OCI-LY1 (cell line): Measurements from ENCODE around the gene TRAPPC2L.

Experiments
- H2AFZ ChIP-seq: fragments of 200-600 bp; sonication (generic), shearing (Covaris generic); 2 replicates; pipeline ENCODE4 v1.6.0; 2014; ENCODE audit warnings: antibody characterized with exemption, mild to moderate bottlenecking, low read length
- H3F3A ChIP-seq: fragments of 200-600 bp; sonication (generic), shearing (Covaris generic); 2 replicates; pipeline ENCODE4 v1.6.0; 2014; ENCODE audit warnings: mild to moderate bottlenecking, antibody characterized with exemption, low read length, moderate library complexity; ENCODE audit not compliant: insufficient read depth
- H3K27ac ChIP-seq: fragments of 200-600 bp; sonication (generic); 2 replicates; pipeline ENCODE4 v1.5.1; 2014; ENCODE audit warnings: low read length, mixed run types, mild to moderate bottlenecking, low read depth; ENCODE audit not compliant: poor library complexity, severe bottlenecking
- H3K27me3 ChIP-seq: fragments of 200-600 bp; sonication (generic); 2 replicates; pipeline ENCODE4 v1.6.0; 2014; ENCODE audit warnings: antibody characterized with exemption, mild to moderate bottlenecking, low read length, moderate library complexity; ENCODE audit not compliant: insufficient read depth
- H3K36me3 ChIP-seq: fragments of 200-600 bp; sonication (generic); 2 replicates; pipeline ENCODE4 v1.6.1; 2014; ENCODE audit warnings: mild to moderate bottlenecking, antibody characterized with exemption, low read length, moderate library complexity, mixed read lengths; ENCODE audit not compliant: insufficient read depth
- H3K4me1 ChIP-seq: fragments of 200-600 bp; sonication (generic); 2 replicates; pipeline ENCODE4 v1.5.1; 2014; ENCODE audit warnings: mild to moderate bottlenecking, low read length, moderate library complexity; ENCODE audit not compliant: insufficient read depth, severe bottlenecking
- H3K4me2 ChIP-seq: fragments of 200-600 bp; sonication (generic), shearing (Covaris generic); 2 replicates; pipeline ENCODE4 v1.6.1; 2014; ENCODE audit warnings: low read length
- H3K4me3 ChIP-seq: fragments of 200-600 bp; sonication (generic); 2 replicates; pipeline ENCODE4 v1.5.1; 2014; ENCODE audit warnings: low read length, low read depth, mild to moderate bottlenecking, mixed read lengths; ENCODE audit not compliant: poor library complexity, severe bottlenecking
- H3K79me2 ChIP-seq: fragments of 200-600 bp; shearing (Covaris generic); 2 replicates; pipeline ENCODE4 v1.6.1; 2016; ENCODE audit warnings: mixed run types, low read length, mixed read lengths; ENCODE audit not compliant: insufficient read depth
- H3K9ac ChIP-seq: fragments of 200-600 bp; sonication (generic), shearing (Covaris generic); 2 replicates; pipeline ENCODE4 v1.6.1; 2014; ENCODE audit warnings: mild to moderate bottlenecking, low read length, mixed read lengths
- H3K9me2 ChIP-seq: fragments of 200-600 bp; sonication (generic), shearing (Covaris generic); 2 replicates; pipeline ENCODE4 v1.6.1; 2014; ENCODE audit warnings: low read depth, mild to moderate bottlenecking, low read length, mixed read lengths
- H3K9me3 ChIP-seq: fragments of 200-600 bp; shearing (Covaris generic); 2 replicates; pipeline ENCODE4 v1.6.1; 2014; ENCODE audit warnings: low read length, mixed read lengths
- H4K20me1 ChIP-seq: fragments of 200-600 bp; sonication (generic), shearing (Covaris generic); 2 replicates; pipeline ENCODE4 v1.6.0; 2016; ENCODE audit warnings: mild to moderate bottlenecking, low read length; ENCODE audit not compliant: insufficient read depth
- CTCF ChIP-seq: fragments of 200-600 bp; sonication (generic), shearing (Covaris generic); IDR thresholded peaks from 2 replicates; pipeline ENCODE4 v1.5.1; 2017; ENCODE audit warnings: mild to moderate bottlenecking, antibody characterized with exemption, low read length, moderate library complexity, mixed read lengths
- EZH2 ChIP-seq: fragments of 200-600 bp; sonication (generic), shearing (Covaris generic); IDR thresholded peaks from 2 replicates; pipeline ENCODE4 v1.8.0; 2017; ENCODE audit warnings: borderline replicate concordance, mixed run types, mild to moderate bottlenecking, antibody characterized with exemption, low read length, moderate library complexity, mixed read lengths

Gene TRAPPC2L

GRCh38 chr16:88813269-88814143 is 43.4 kb upstream of the TRAPPC2L start:
- no peak for TF ChIP-seq EZH2
- no peak for TF ChIP-seq CTCF
- Histone ChIP-seq H3K79me2 (no peaks in the 10 kb centered on the region), H3K4me1 (peaks cover 21% of the 10 kb centered on the region), H3K27ac (no peak overlapping the region), H3K9ac (no peak overlapping the region), H3K36me3 (peaks cover 18% of the 10 kb centered on the region), H3K9me2 (no peaks in the 10 kb centered on the region), H4K20me1 (no peaks in the 10 kb centered on the region), H3F3A (peaks cover 4% of the 10 kb centered on the region; the same call in 1 of the 2 replicates), H3K27me3 (peaks cover 7% of the 10 kb centered on the region; the same call in 1 of the 2 replicates), H2AFZ (no peak overlapping the region), H3K4me2 (no peak overlapping the region), H3K4me3 (no peak overlapping the region), H3K9me3 (0 out of 2 replicates have a peak, but pooled peaks cover 6% of the 10 kb centered on the region)

DNA sequence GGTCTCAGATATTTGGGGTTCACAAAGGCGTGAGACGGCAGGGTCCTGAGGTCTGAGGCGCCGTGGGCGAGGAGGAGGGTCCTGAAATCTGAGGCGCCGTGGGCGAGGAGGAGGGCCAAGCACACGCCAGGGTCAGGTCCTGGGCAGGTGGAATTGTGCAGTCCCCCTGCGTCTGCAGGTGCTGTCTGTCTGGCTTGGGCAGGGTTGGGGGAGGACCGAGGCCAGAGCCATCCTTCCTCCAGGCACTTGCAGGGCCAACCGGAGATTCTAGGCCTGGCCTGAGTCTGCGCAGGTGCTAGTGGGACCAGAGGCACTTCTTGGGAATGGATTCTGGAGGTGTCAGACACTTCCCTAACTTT is 42.8 kb upstream of the TRAPPC2L start:
- no peak overlapping the region for H3K9ac ChIP-seq
- no peaks in the 10 kb centered on the region for H3K79me2 ChIP-seq
- peaks cover 21% of the 10 kb centered on the region for H3K4me1 ChIP-seq

GRCh38 chr16:88815227-88815626 is 41.7 kb upstream of the TRAPPC2L start:
- H3K27ac ChIP-seq: no peak overlapping the region
- H3K27me3 ChIP-seq: peaks cover 7% of the 10 kb centered on the region; the same call in 1 of the 2 replicates
- peaks cover 2% of the 10 kb centered on the region for H3K36me3 ChIP-seq
- no peaks in the 10 kb centered on the region for H4K20me1 ChIP-seq
- no peaks in the 10 kb centered on the region for H3K79me2 ChIP-seq
- H3K4me2 ChIP-seq: no peak overlapping the region
- H3K9me2 ChIP-seq: no peaks in the 10 kb centered on the region
- H3K9me3 ChIP-seq: 0 out of 2 replicates have a peak, but pooled peaks cover 6% of the 10 kb centered on the region
- no peak overlapping the region for H3K4me3 ChIP-seq
- H3F3A ChIP-seq: no peaks in the 10 kb centered on the region
- TF ChIP-seq CTCF: no peak
- no peak for TF ChIP-seq EZH2
- no peak overlapping the region for H2AFZ ChIP-seq
- no peak overlapping the region for H3K9ac ChIP-seq
- peaks cover 12% of the 10 kb centered on the region for H3K4me1 ChIP-seq

More for the DNA sequence above, 42.8 kb upstream of the TRAPPC2L start:
- H3K4me2 ChIP-seq: no peak overlapping the region
- peaks cover 1% of the 10 kb centered on the region; the same call in 1 of the 2 replicates for H3F3A ChIP-seq
- H3K27me3 ChIP-seq: peaks cover 7% of the 10 kb centered on the region; the same call in 1 of the 2 replicates
- H3K27ac ChIP-seq: no peak overlapping the region
- H4K20me1 ChIP-seq: no peaks in the 10 kb centered on the region
- no peak overlapping the region for H2AFZ ChIP-seq
- H3K4me3 ChIP-seq: no peak overlapping the region
- 0 out of 2 replicates have a peak, but pooled peaks cover 6% of the 10 kb centered on the region for H3K9me3 ChIP-seq
- peaks cover 13% of the 10 kb centered on the region for H3K36me3 ChIP-seq
- no peaks in the 10 kb centered on the region for H3K9me2 ChIP-seq
- no peak for TF ChIP-seq CTCF
- no peak for TF ChIP-seq EZH2
